Trophoblast cell (in vitro differentiated cells and primary cell): ENCODE measurements around the gene MRTFB.

Source experiments
- DNase-seq, 2 donors: peaks; one replicate each; pipeline ENCODE4 v3.0.0-alpha.2; 2016
- H2AFZ ChIP-seq: 2 replicates; pipeline ENCODE4 v1.6.1; 2013; ENCODE audit warnings: low read length, moderate library complexity, mild to moderate bottlenecking; ENCODE audit not compliant: insufficient read depth, poor library complexity
- H2AK5ac ChIP-seq: 2 replicates; pipeline ENCODE4 v1.6.1; 2013; ENCODE audit warnings: mild to moderate bottlenecking, low read length
- H2BK120ac ChIP-seq: 2 replicates; pipeline ENCODE4 v1.6.1; 2013; ENCODE audit warnings: low read length, mild to moderate bottlenecking, moderate library complexity; ENCODE audit not compliant: insufficient read depth, poor library complexity
- H2BK12ac ChIP-seq: 2 replicates; pipeline ENCODE4 v1.6.1; 2013; ENCODE audit warnings: mild to moderate bottlenecking, low read length, moderate library complexity
- H2BK5ac ChIP-seq: 2 replicates; pipeline ENCODE4 v1.6.1; 2013; ENCODE audit warnings: low read length, low read depth, moderate library complexity, mild to moderate bottlenecking; ENCODE audit not compliant: poor library complexity
- H3K14ac ChIP-seq: 2 replicates; pipeline ENCODE4 v1.6.1; 2013; ENCODE audit warnings: mild to moderate bottlenecking, low read length
- H3K18ac ChIP-seq: 2 replicates; pipeline ENCODE4 v1.6.1; 2013; ENCODE audit warnings: mild to moderate bottlenecking, low read length
- H3K23ac ChIP-seq: 2 replicates; pipeline ENCODE4 v1.6.1; 2013; ENCODE audit warnings: low read length
- H3K27ac ChIP-seq: 2 replicates; pipeline ENCODE4 v1.5.1; 2013; ENCODE audit warnings: low read depth, mild to moderate bottlenecking, inconsistent platforms, low read length, moderate library complexity
- H3K27me3 ChIP-seq: 2 replicates; pipeline ENCODE4 v1.6.1; 2013; ENCODE audit warnings: inconsistent platforms, mild to moderate bottlenecking, low read length, moderate library complexity; ENCODE audit not compliant: insufficient read depth
- H3K36me3 ChIP-seq, 2 experiments: 1 replicate in 1 of 2; 2 replicates in 1 of 2; pipeline ENCODE4 v1.6.1; 2013; ENCODE audit warnings: low read length in 2 of 2, mild to moderate bottlenecking in 2 of 2, moderate library complexity in 1 of 2; ENCODE audit not compliant: insufficient read depth in 2 of 2, control insufficient read depth in 1 of 2
- H3K4ac ChIP-seq: 2 replicates; pipeline ENCODE4 v1.6.1; 2013; ENCODE audit warnings: low read depth, mild to moderate bottlenecking, low read length, moderate library complexity
- H3K4me1 ChIP-seq, 2 experiments: 1 replicate in 1 of 2; 2 replicates in 1 of 2; pipeline ENCODE4 v1.6.1; 2013; ENCODE audit warnings: low read length in 2 of 2, mild to moderate bottlenecking in 2 of 2, moderate library complexity in 1 of 2; ENCODE audit not compliant: insufficient read depth in 2 of 2, control insufficient read depth in 1 of 2
- H3K4me2 ChIP-seq: 2 replicates; pipeline ENCODE4 v1.6.1; 2013; ENCODE audit warnings: inconsistent platforms, mild to moderate bottlenecking, low read length, moderate library complexity
- H3K4me3 ChIP-seq: 2 replicates; pipeline ENCODE4 v1.5.1; 2013; ENCODE audit warnings: mild to moderate bottlenecking, low read depth, low read length, inconsistent platforms
- H3K79me1 ChIP-seq: one replicate; pipeline ENCODE4 v1.6.1; 2013; ENCODE audit warnings: low read length
- H3K79me2 ChIP-seq: 2 replicates; pipeline ENCODE4 v1.6.1; 2013; ENCODE audit warnings: low read length, mild to moderate bottlenecking; ENCODE audit not compliant: control insufficient read depth, insufficient read depth, poor library complexity
- H3K9ac ChIP-seq: 2 replicates; pipeline ENCODE4 v1.6.1; 2013; ENCODE audit warnings: mild to moderate bottlenecking, low read length
- H3K9me3 ChIP-seq: 2 replicates; pipeline ENCODE4 v1.6.1; 2013; ENCODE audit warnings: low read depth, mild to moderate bottlenecking, control low read depth, inconsistent platforms, low read length; ENCODE audit not compliant: insufficient read depth
- H4K12ac ChIP-seq: 2 replicates; pipeline ENCODE4 v1.6.1; 2013; ENCODE audit warnings: low read depth, mild to moderate bottlenecking, low read length, moderate library complexity
- H4K8ac ChIP-seq: 2 replicates; pipeline ENCODE4 v1.6.1; 2013; ENCODE audit warnings: low read depth, mild to moderate bottlenecking, low read length, moderate library complexity
- H4K91ac ChIP-seq: one replicate; pipeline ENCODE4 v1.6.1; 2013; ENCODE audit warnings: low read depth, mild to moderate bottlenecking, low read length, moderate library complexity
- WGBS: extraction: QIAGEN DNeasy Blood & Tissue Kit; methylation state at CpG from one replicate; pipeline ENCODE4 v1.1.7; 2013; ENCODE audit warnings: missing lambda C conversion rate; ENCODE audit not compliant: insufficient read length, insufficient coverage; ENCODE audit errors: extremely low coverage; 5-methylcytosine and 5-hydroxymethylcytosine counted together

MRTFB gene

GRCh38 chr16:14278749-14279148 is 207.6 kb downstream of the MRTFB start:
- H3K4me2 ChIP-seq: no peak overlapping the region
- no peaks in the 10 kb centered on the region for H3K27me3 ChIP-seq
- H3K14ac ChIP-seq: no peak overlapping the region
- H2BK12ac ChIP-seq: no peak overlapping the region
- H3K36me3 ChIP-seq: no peaks in the 10 kb centered on the region
- no peak overlapping the region for H3K23ac ChIP-seq
- no peaks in the 10 kb centered on the region for H3K9me3 ChIP-seq
- no peak overlapping the region for H3K4ac ChIP-seq
- no peak overlapping the region for H3K18ac ChIP-seq
- DNase-seq: no peak
- H3K4me3 ChIP-seq: no peak overlapping the region
- H3K9ac ChIP-seq: no peak overlapping the region
- H2AFZ ChIP-seq: no peak overlapping the region
- no peaks in the 10 kb centered on the region for H3K79me1 ChIP-seq
- H2BK120ac ChIP-seq: no peak overlapping the region
- H3K4me1 ChIP-seq: no peaks in the 10 kb centered on the region
- no peak overlapping the region for H2BK5ac ChIP-seq
- H3K27ac ChIP-seq: no peak overlapping the region
- no CpG with 5 or more reads among the region's 2 CpGs for WGBS
- no peak overlapping the region for H4K8ac ChIP-seq
- no peak overlapping the region for H4K91ac ChIP-seq
- H3K79me2 ChIP-seq: no peaks in the 10 kb centered on the region
- no peak overlapping the region for H2AK5ac ChIP-seq
- no peak overlapping the region for H4K12ac ChIP-seq

DNA sequence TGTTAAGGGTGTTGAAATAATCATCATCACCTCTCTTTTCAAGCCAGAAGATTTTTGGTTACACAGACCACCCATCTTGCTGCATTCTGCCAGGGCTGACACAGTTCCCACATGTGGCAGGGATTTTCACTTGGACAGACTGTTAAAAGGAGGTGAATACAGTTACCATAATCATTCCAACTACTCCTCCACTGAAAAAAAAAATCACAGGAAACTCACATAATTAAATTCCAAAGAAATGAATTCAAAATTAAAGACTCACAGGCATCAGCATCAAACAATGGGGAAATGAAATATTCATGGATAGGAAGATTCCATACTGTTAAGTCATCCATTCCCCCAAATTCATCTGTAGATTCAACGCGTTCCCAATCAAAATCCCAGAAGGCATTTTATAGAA is 209.4 kb downstream of the MRTFB start:
- H3K79me1 ChIP-seq: peaks cover 3% of the 10 kb centered on the region
- no CpG with 5 or more reads among the region's 2 CpGs for WGBS

GRCh38 chr16:14283786-14284185 is 212.7 kb downstream of the MRTFB start:
- Histone ChIP-seq H3K18ac (no peak overlapping the region), H3K79me2 (peaks cover 2% of the 10 kb centered on the region), H2BK120ac (no peak overlapping the region), H3K4me1 (peaks cover 0 to 7% of the 10 kb centered on the region in 2 experiments), H2AFZ (no peak overlapping the region), H3K4me2 (no peak overlapping the region), H3K79me1 (peaks cover 3% of the 10 kb centered on the region), H3K9ac (no peak overlapping the region), H3K27ac (no peak overlapping the region), H4K91ac (no peak overlapping the region), H3K27me3 (no peaks in the 10 kb centered on the region), H4K8ac (no peak overlapping the region), H3K4me3 (no peak overlapping the region), H3K4ac (no peak overlapping the region), H4K12ac (no peak overlapping the region), H3K23ac (no peak overlapping the region), H2AK5ac (no peak overlapping the region), H2BK12ac (no peak overlapping the region), H3K36me3 (no peaks in the 10 kb centered on the region), H2BK5ac (no peak overlapping the region), H3K9me3 (no peaks in the 10 kb centered on the region), H3K14ac (no peak overlapping the region)
- no CpG with 5 or more reads among the region's 7 CpGs for WGBS
- no peak for DNase-seq

More for the DNA sequence above, 209.4 kb downstream of the MRTFB start:
- no peak overlapping the region for H2BK120ac ChIP-seq
- H3K4me3 ChIP-seq: no peak overlapping the region
- no peaks in the 10 kb centered on the region for H3K36me3 ChIP-seq
- H3K18ac ChIP-seq: no peak overlapping the region
- no peak overlapping the region for H3K27ac ChIP-seq
- H3K79me2 ChIP-seq: peaks cover 2% of the 10 kb centered on the region
- no peak overlapping the region for H2AFZ ChIP-seq
- H2BK5ac ChIP-seq: no peak overlapping the region
- no peak overlapping the region for H3K14ac ChIP-seq
- no peak overlapping the region for H3K23ac ChIP-seq
- H3K27me3 ChIP-seq: no peaks in the 10 kb centered on the region
- no peak overlapping the region for H4K91ac ChIP-seq
- no peak overlapping the region for H2AK5ac ChIP-seq
- no peak for DNase-seq
- no peaks in the 10 kb centered on the region for H3K4me1 ChIP-seq
- H4K12ac ChIP-seq: no peak overlapping the region
- no peak overlapping the region for H2BK12ac ChIP-seq
- no peaks in the 10 kb centered on the region for H3K9me3 ChIP-seq
- H3K9ac ChIP-seq: no peak overlapping the region
- H4K8ac ChIP-seq: no peak overlapping the region
- no peak overlapping the region for H3K4me2 ChIP-seq
- H3K4ac ChIP-seq: no peak overlapping the region

- Histone ChIP-seq H3K79me2 (peaks cover 2% of the 10 kb centered on the region), H2BK5ac (no peak overlapping the region), H3K23ac (no peak overlapping the region), H3K14ac (no peak overlapping the region), H3K4me3 (no peak overlapping the region), H3K18ac (no peak overlapping the region), H4K91ac (no peak overlapping the region), H3K79me1 (peaks cover 3% of the 10 kb centered on the region), H2BK12ac (no peak overlapping the region), H2BK120ac (no peak overlapping the region), H3K4me2 (no peak overlapping the region), H4K12ac (no peak overlapping the region), H3K4ac (no peak overlapping the region), H3K27ac (no peak overlapping the region), H3K27me3 (no peaks in the 10 kb centered on the region), H4K8ac (no peak overlapping the region), H2AFZ (no peak overlapping the region), H3K4me1 (peaks cover 0 to 7% of the 10 kb centered on the region in 2 experiments), H3K9ac (no peak overlapping the region), H3K36me3 (no peaks in the 10 kb centered on the region), H3K9me3 (no peaks in the 10 kb centered on the region), H2AK5ac (no peak overlapping the region)
- no CpG with 5 or more reads among the region's 5 CpGs for WGBS
- peak; percentile 93 to 98 for DNase-seq
These were observed 213.3 kb downstream of the MRTFB start for GRCh38 chr16:14284371-14284770.
